Fibroblast of skin of right biceps (primary cell): Measurements from ENCODE around the gene CTDP1.
A peak's percentile ranks its signal among the peaks of the same experiment; 100 is the strongest.

Experiments used
- DNase-seq: peaks from one replicate; pipeline ENCODE4 v3.0.0-alpha.2; 2013

CTDP1 gene

GRCh38 chr18:79769698-79770500, 90.3 kb downstream of the CTDP1 start:
- no peak for DNase-seq

DNA sequence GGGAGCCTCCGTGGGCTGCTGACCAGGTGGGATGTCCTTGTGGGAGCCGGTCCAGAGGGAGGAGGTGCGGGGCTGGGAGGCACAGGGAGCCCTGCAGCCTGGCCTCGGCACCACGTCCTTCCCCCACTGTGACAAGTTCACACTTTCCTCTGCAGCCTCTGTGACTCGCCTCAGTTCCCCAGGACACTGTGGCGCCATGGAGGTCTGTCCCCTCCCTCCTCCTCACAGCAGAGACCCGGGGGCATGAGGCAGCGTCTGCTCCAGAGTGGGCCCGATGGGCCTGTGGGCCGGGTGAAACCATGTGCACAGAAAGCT, 90.9 kb downstream of the CTDP1 start:
- no peak for DNase-seq

- no peak for DNase-seq
Measured at GRCh38 chr18:79770826-79771225, 91.2 kb downstream of the CTDP1 start.

DNA sequence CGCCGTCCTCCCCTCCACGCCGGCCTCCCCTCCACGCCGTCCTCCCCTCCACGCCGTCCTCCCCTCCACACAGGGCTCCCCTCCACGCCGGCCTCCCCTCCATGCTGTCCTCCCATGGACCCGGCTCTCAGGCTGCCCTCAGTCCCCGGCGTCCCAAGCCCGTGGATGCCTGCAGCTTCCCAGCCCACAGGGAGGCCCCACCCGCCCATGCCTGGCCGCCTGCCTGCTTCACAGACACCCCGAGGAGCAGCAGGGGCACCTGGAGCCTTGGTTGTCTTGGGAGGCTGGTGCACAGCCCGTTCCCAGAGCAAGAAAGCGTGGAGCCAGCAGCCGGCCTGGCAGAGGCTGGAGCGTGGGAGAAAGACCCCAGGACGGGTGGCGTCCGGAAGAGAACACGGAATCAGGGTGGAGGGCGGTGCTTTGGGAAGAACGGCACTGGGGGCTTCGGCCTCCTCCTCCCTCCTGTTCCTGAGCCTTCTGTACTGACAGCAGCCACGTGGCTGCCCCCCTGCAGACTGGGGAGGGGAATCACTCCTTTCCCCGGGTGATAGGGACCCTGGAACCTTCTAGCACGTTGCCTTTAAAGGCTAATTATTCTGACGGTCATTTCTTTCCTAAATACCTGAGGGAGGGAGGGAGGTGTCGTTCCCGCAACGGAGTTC, 92.0 kb downstream of the CTDP1 start:
- DNase-seq = no peak

DNA sequence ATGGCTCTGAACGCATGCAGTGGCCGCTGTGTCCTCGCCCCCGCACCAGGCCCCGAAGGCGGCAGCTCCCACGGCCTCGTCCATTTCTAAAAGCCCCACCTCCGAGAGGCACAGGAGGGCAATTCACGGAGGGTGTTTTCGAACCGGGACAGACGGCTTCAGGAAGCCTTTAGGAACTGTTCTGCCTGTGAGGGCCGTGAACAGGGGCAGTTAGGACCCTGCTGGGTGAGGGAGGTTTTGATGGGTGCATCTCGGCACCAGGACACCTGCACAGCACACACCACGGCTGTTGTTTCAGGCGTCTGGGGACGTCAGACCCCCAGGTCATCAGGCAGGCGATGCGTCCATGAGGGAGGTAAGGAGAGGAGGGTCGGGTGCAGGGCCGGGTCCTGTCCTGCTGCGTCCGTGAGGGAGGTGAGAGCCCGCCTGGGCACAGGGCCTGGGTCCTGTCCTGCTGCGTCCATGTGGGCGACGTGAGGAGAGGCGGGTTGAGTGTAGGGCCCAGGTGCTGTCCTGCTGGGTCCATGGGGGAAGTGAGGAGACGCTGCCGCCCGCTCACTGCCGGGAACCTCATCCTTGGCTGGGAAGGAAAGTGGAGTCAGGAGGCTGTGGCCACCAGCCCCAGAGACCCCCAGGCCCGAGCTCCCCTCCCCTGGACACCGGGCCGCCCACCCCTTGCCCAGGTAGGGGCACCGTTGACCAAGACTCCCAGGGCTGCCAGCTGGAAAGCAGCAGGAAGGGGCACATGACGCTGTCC, 92.7 kb downstream of the CTDP1 start:
- no peak for DNase-seq

GRCh38 chr18:79772865-79773696, 93.5 kb downstream of the CTDP1 start:
- no peak for DNase-seq

GRCh38 chr18:79774111-79774510, 94.5 kb downstream of the CTDP1 start:
- no peak for DNase-seq

DNA sequence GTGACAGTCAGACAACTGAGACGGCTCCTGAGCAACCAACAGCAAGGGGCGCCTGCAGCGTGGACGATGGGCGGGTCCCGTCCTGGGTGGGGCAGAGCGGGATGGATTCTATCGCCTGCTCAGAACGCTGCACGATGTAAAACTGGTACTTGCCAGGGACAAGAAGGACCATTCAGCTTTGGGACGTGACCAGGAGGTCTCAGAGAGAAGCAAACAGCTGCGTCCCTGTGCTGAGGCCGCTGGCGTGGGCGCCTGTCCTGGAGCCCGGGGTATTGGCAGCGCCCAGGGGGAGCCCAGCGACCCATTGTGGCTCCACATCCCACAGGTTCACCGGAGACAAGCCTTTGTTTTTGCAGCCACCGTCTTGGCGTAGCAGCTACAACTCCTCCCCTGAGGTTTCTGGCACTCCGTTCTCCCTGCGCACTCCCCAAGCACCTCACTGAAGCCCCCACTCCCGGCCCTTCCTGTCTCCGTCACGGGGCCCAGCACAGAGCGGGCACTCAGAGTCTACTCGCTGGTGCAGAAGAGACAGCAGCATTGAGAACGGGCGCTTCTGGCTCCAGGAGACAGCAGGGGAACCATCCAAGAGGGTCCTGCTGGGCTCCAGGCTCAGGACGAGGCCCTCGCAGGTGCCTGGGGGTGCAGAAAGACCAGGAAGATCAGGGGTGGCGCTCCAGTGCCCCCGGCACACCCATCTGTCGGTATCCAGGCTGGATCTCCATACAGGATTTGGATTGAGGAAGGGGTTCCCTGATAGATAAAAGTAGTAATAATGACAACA, 96.0 kb downstream of the CTDP1 start:
- no peak for DNase-seq

DNA sequence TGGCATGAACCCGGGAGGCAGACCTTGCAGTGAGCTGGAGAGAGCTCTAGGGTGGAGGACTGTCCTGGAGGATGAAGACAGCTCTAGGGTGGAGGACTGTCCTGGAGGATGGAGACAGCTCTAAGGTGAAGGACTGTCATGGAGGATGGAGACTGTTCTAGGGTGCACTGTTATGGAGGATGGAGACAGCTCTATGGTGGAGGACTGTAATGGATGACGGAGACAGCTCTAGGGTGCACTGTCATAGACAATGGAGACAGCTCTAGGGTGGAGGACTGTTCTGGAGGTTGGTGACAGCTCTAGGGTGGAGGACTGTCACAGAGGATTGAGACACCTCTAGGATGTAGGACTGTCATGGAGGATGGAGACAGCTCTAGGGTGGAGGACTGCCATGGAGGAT, 97.1 kb downstream of the CTDP1 start:
- no peak for DNase-seq

GRCh38 chr18:79778291-79778791, 98.7 kb downstream of the CTDP1 start:
- no peak for DNase-seq

DNA sequence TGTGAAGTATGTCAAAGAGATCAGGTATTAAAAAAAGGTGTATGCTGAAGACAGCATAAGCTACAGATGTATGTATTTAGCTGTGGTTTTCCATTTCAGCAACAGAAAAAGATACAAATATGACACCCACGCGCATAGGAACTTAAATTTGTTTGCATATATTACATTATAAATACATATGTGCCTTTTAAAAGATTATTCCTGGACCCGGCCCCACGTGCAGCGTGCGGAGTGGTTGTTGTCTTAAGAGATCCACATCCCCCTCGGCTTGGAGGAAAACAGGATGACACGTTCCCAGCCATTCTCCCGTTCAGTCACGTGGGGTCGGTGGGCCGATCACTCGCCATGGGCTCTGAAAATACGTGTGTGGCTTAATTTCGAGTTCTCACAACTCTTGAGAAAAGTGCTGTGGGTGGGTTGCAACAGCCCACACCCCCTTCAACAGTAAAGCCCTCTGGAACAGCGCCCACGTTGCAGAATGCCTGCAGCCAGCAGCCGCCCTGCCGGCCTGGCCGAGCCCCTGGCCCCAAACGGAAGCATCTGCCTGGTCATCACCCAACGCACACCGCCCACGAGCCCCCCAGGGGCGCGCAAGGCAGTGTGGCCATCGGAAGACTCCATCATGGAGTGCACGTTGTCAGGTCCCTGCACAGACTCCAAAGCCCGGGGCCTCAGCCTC, 99.6 kb downstream of the CTDP1 start:
- DNase-seq = no peak

DNA sequence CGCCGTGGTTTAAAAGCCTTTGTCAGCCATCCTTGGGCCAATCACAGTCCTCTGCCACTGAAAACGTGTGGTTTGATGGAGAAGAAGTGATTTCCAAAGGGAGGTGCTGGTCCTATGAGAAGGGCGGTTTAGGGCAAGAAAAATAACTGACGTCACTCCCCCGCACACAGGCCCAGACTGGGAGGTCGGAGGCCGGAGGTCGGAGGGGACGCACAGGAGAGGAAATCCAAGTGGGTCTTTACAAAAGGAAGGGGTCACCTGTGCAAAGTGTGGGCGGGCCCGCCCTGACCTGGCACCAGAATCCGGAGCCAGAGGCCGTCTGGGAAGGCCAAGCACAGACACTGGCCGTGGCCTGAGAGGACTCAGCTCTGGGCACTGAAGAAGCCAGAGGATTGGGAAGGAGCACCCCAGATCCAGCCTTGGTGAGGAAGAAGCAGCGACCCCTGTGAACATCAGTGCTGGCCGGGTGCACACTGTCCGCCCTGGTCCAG, 100.1 kb downstream of the CTDP1 start:
- no peak for DNase-seq

- no peak for DNase-seq
Measured at GRCh38 chr18:79780547-79780946, 100.9 kb downstream of the CTDP1 start.

DNA sequence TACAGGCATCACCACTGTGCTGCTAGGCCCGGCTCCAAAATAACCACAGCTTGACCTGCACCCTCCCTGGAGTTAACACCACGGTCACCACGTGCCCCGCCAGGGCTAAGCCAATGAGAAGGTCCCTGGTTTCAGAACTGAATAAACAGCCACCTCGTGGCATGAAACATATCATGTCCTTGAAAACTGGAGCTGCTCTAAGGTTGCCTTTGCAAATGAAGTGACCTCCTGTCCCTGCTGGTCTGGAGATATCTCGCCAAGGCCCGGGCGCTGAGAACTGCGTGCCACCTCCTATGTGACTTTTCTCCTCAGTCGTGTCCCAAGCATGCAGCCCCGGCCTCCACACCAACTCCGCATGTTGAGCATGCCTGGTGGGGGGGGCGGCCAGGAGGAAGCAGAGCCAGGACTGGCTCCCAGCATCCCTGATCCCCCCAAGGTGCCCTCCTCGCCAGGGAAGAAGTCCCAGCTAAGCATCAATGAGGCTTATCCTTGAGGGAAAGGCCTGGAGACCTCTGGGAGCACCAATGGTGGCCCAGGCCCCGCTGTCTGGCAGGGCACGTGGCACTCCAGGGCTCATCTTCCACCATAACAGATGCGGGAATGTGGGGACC, 101.8 kb downstream of the CTDP1 start:
- DNase-seq = no peak

DNA sequence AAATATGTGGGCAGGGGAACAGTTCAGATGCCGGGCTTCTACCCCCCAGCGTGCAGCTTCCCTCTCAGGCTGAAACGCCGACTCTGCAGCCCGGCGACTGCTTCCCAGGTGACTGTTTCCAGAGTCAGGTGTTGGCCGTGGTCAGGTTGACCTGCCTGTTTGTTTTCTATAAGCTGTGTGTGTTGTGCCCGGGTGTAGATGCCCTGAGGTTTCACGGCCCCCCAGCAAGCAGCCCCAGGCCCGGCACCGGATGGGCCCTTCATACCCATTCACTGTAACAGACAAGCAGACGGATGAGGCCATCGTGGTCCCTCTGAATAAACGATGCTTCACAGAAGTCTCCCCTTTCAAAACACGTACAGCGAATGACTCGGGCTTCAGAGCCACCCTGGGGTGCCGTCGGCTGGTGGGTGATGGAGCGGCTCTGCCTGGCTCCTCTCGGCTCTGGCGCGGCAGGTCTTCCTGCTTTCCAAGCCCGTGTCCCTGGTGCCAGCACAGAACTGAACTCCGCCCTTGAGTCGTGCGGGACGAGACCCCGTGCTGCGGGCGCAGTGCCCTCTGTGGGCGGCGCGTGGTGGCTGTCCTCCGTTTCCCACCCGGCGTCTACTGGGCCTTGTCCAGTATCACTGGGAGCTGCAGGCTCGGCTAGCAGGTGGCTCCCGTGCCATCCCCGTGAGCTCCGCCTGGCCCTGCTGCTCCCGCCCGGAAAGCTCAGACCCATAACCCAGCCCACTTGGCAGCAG, 103.1 kb downstream of the CTDP1 start:
- no peak for DNase-seq

DNA sequence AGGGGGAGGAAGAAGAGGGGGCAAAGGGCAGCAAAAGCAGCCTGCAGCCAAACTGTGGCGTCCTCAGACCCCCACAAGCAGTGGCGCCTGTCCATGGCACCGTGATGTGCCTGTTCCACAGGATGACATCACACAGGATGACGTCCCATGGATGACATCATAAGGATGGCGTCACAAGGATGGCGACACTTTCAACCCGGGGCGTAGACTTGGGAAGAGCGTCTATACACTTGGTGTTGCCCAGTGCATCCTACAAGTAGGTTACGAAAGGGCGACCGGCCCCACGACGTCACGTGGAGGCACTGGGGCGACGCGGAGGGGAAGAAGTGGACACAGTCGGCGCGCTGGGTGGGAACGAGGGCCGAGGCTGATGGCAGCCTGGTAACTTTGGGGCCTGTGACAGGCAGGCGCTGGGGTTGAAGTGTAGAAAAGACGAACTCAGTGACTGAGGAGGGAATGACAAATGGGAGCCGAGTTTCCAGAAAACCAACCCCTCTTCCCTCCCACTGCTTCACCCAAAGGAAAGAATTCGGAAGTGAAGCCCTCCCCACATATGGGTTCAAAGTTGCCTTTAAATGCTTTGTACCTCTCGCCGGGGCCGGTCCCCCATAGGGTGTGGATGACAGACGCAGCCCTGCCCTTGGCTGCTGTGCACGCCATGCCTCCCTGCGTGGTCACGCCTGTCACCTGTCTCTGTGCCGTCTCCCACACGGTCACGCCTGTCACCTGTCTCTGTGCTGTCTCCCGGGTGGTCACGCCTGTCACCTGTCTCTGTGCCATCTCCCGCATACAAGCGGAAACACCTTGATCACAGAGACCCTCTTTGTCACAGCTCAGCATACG, 104.7 kb downstream of the CTDP1 start:
- no peak for DNase-seq

DNA sequence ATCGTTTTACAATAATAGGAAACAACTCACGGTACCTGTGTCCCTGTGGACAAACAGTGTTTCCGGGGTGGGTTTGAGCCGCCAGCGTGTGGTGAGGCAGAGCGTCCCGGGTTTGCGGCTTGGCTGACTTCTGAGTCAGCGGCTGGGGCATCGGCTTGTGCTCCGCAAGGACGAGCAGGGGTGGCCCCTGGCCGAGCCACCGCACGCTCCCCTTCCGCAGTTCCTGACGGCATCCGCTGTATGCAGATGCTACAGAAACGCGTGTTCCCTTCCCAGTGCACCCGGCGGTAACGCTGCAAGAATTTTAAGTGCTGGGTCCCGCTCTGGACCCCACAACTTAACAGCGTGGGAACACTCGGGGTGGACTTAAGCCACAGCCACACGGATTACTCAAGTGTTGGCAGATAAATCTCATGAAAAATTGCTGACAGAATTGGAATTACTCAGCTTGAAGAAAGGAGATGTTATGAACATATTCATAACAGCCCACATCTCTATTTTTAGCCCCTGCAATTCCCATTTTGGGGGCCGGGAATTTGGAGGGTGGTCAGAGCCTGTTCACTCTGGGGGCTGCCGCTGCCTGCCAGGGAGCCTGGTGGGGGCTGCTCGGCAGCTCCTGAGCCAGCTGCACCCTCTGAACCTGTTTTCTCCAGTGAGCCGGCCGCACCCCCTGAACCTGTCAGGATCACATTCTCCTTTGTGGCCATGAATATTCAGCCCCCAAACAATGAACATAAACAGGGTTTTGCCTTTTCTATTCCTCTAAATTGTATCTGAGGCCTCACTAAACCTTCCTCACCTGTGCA, 105.6 kb downstream of the CTDP1 start:
- DNase-seq = peak; percentile 30

DNA sequence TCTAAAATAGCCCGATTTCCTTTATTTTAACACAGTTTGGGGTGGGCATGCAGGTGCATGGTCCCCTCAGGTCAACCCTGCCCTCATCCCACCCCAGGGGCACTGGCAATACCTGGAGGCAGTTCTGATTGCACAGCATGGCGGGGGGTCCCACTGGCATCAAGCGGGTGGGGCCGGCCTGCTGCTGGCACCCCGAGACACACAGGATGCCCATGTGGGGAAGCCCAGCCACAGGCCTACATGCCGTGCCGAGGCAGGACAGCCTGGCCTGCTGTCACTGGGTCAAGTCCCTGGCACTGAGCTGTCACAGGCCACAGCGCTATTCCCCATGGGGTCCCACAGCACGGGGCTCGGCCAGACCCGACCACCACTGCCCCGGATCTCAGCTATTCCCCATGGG, 106.2 kb downstream of the CTDP1 start:
- no peak for DNase-seq
